Measurements from ENCODE around the gene SLC9A6.

SLC9A6 gene

GRCh38 chrX:135985157-135985972 is at the start of gene SLC9A6:
Gene SLC9A6 (plus strand): TSS chrX:135985435. CDS start chrX:135985659, 224 bp downstream.
- peak; percentile 21 for DNase-seq (ENCODE audit: low read depth)

- DNase-seq (ENCODE audit: low read depth), result no peak
These were observed 40.7 kb upstream of the SLC9A6 start for GRCh38 chrX:135944486-135944885.

- no peak for DNase-seq (ENCODE audit: low read depth)
These were observed 33.9 kb upstream of the SLC9A6 start for GRCh38 chrX:135951291-135951690.

- DNase-seq (ENCODE audit: low read depth), result no peak
These were observed 12.1 kb upstream of the SLC9A6 start for GRCh38 chrX:135973025-135973547.

- DNase-seq (ENCODE audit: low read depth), result peak; percentile 78
These were observed 11.5 kb upstream of the SLC9A6 start, which contains the start of gene MMGT1 for GRCh38 chrX:135973548-135974278. Gene MMGT1 (minus strand): TSS chrX:135973988. CDS start chrX:135973675, 313 bp downstream.

GRCh38 chrX:135974279-135974856 is 10.9 kb upstream of the SLC9A6 start:
- DNase-seq (ENCODE audit: low read depth), result peak; percentile 47

GRCh38 chrX:135975421-135975820 is 9.8 kb upstream of the SLC9A6 start:
- DNase-seq (ENCODE audit: low read depth), result no peak

GRCh38 chrX:135977611-135978010 is 7.6 kb upstream of the SLC9A6 start:
- no peak for DNase-seq (ENCODE audit: low read depth)

GRCh38 chrX:135981010-135981409 is 4.2 kb upstream of the SLC9A6 start:
- DNase-seq (ENCODE audit: low read depth), result no peak

- DNase-seq (ENCODE audit: low read depth), result no peak
These were observed 3.6 kb upstream of the SLC9A6 start for GRCh38 chrX:135981668-135982067.

- DNase-seq (ENCODE audit: low read depth), result no peak
These were observed 2.4 kb upstream of the SLC9A6 start for GRCh38 chrX:135982860-135983259.

GRCh38 chrX:135984256-135984655 is 979 bp upstream of the SLC9A6 start:
- no peak for DNase-seq (ENCODE audit: low read depth)

- no peak for DNase-seq (ENCODE audit: low read depth)
These were observed 461 bp upstream of the SLC9A6 start for GRCh38 chrX:135984791-135985156.

- no peak for DNase-seq (ENCODE audit: low read depth)
These were observed 707 bp downstream of the SLC9A6 start for GRCh38 chrX:135985973-135986310.

GRCh38 chrX:135988245-135988644 is 3.0 kb downstream of the SLC9A6 start:
- no peak for DNase-seq (ENCODE audit: low read depth)

GRCh38 chrX:136015016-136015415 is 29.8 kb downstream of the SLC9A6 start:
- DNase-seq (ENCODE audit: low read depth), result no peak

GRCh38 chrX:136016881-136017280 is 31.6 kb downstream of the SLC9A6 start:
- no peak for DNase-seq (ENCODE audit: low read depth)

- no peak for DNase-seq (ENCODE audit: low read depth)
These were observed 34.0 kb downstream of the SLC9A6 start for GRCh38 chrX:136019226-136019625.

GRCh38 chrX:136021160-136021559 is 35.9 kb downstream of the SLC9A6 start:
- DNase-seq (ENCODE audit: low read depth), result no peak

GRCh38 chrX:136021903-136022302 is 36.7 kb downstream of the SLC9A6 start:
- DNase-seq (ENCODE audit: low read depth), result no peak

- DNase-seq (ENCODE audit: low read depth), result no peak
These were observed 39.9 kb downstream of the SLC9A6 start for GRCh38 chrX:136025091-136025490.

- peak; percentile 64 for DNase-seq (ENCODE audit: low read depth)
These were observed 43.2 kb downstream of the SLC9A6 start for GRCh38 chrX:136028383-136028984.

All from fibroblast of the conjunctiva (primary cell).